GM23338 (cell line): ENCODE measurements around the gene NELL2. TPM values are rescaled to one million over a fixed set of nuclear protein-coding genes. Genes with fewer than 3 reads are reported as not detected.

Source experiments
- ATAC-seq: fragments of 200-7000 bp; cut with Tn5 transposase; 3 replicates; pipeline ENCODE4 v1.9.1; 2020
- DNase-seq: peaks from one replicate; pipeline ENCODE4 v3.0.0-alpha.2; 2015; ENCODE audit warnings: low spot score
- H2AFZ ChIP-seq: fragments of 200-600 bp; sonication (generic); 2 replicates; pipeline ENCODE4 v1.8.0; 2016; ENCODE audit warnings: antibody characterized with exemption, mild to moderate bottlenecking, moderate library complexity
- H3F3A ChIP-seq: fragments of 200-600 bp; sonication (generic); replicated peaks from 2 replicates; pipeline ENCODE4 v1.8.0; 2017; ENCODE audit warnings: antibody characterized with exemption, mixed run types, low read depth
- H3K27ac ChIP-seq: fragments of 200-600 bp; sonication (generic); 2 replicates; pipeline ENCODE4 v1.6.1; 2016; ENCODE audit warnings: low read depth
- H3K27me3 ChIP-seq: fragments of 200-600 bp; sonication (generic); 2 replicates; pipeline ENCODE4 v1.8.0; 2016; ENCODE audit warnings: mild to moderate bottlenecking, mixed run types, moderate library complexity; ENCODE audit not compliant: insufficient read depth
- H3K36me3 ChIP-seq: fragments of 200-600 bp; sonication (generic); 2 replicates; pipeline ENCODE4 v1.8.0; 2016; ENCODE audit warnings: mild to moderate bottlenecking; ENCODE audit not compliant: insufficient read depth
- H3K4me1 ChIP-seq: fragments of 200-600 bp; sonication (generic); 2 replicates; pipeline ENCODE4 v1.8.0; 2016; ENCODE audit warnings: mild to moderate bottlenecking, moderate library complexity; ENCODE audit not compliant: insufficient read depth
- H3K4me2 ChIP-seq: fragments of 200-600 bp; sonication (generic); 2 replicates; pipeline ENCODE4 v1.7.1; 2017; ENCODE audit warnings: mixed run types
- H3K4me3 ChIP-seq: fragments of 200-600 bp; sonication (generic); 2 replicates; pipeline ENCODE4 v1.6.1; 2016; ENCODE audit warnings: mixed run types
- H3K79me2 ChIP-seq: fragments of 200-600 bp; sonication (generic); replicated peaks from 2 replicates; pipeline ENCODE4 v1.8.0; 2017; ENCODE audit warnings: mild to moderate bottlenecking; ENCODE audit not compliant: insufficient read depth
- H3K9me2 ChIP-seq: fragments of 200-600 bp; sonication (generic); 2 replicates; pipeline ENCODE4 v1.8.0; 2017; ENCODE audit not compliant: insufficient read depth
- H4K20me1 ChIP-seq: fragments of 200-600 bp; sonication (generic); replicated peaks from 2 replicates; pipeline ENCODE4 v1.8.0; 2017; ENCODE audit warnings: mild to moderate bottlenecking; ENCODE audit not compliant: insufficient read depth
- H3K27ac Mint-ChIP-seq: 2 replicates; pipeline ENCODE4 v1.8.0; 2020; ENCODE audit warnings: inconsistent platforms, mild to moderate bottlenecking, moderate library complexity, mixed read lengths
- H3K27me3 Mint-ChIP-seq: 3 replicates; pipeline ENCODE4 v1.8.0; 2022; ENCODE audit warnings: low read depth, mild to moderate bottlenecking, moderate library complexity, mixed read lengths, inconsistent platforms; ENCODE audit not compliant: insufficient read depth, poor library complexity
- H3K36me3 Mint-ChIP-seq: 3 replicates; pipeline ENCODE4 v1.8.0; 2021; ENCODE audit warnings: low read depth, mild to moderate bottlenecking, inconsistent platforms, moderate library complexity, mixed read lengths
- H3K4me1 Mint-ChIP-seq: 3 replicates; pipeline ENCODE4 v1.8.0; 2020; ENCODE audit warnings: mild to moderate bottlenecking, inconsistent platforms, mixed read lengths
- H3K4me3 Mint-ChIP-seq: 3 replicates; pipeline ENCODE4 v1.8.0; 2021; ENCODE audit warnings: moderate library complexity, mild to moderate bottlenecking, inconsistent platforms, mixed read lengths
- H3K9me3 Mint-ChIP-seq: 3 replicates; pipeline ENCODE4 v1.8.0; 2020; ENCODE audit warnings: moderate library complexity, mild to moderate bottlenecking, inconsistent platforms, mixed read lengths
- CREB1 ChIP-seq: fragments of 250-450 bp; sonication (Bioruptor Pico); IDR thresholded peaks from 2 replicates; pipeline ENCODE4 v1.5.0; 2020; ENCODE audit warnings: low read depth, mild to moderate bottlenecking, moderate library complexity
- JUNB ChIP-seq: IDR thresholded peaks from one replicate; pipeline ENCODE4 v1.6.1; 2016; ENCODE audit warnings: antibody characterized with exemption; ENCODE audit not compliant: unreplicated experiment
- NANOG ChIP-seq: IDR thresholded peaks from 2 replicates; pipeline ENCODE4 v1.6.1; 2016; ENCODE audit warnings: antibody characterized with exemption, borderline replicate concordance
- POLR2AphosphoS5 ChIP-seq: IDR thresholded peaks from 2 replicates; pipeline ENCODE4 v1.6.1; 2016; ENCODE audit warnings: antibody characterized with exemption, low read depth
- STAT1 ChIP-seq: IDR thresholded peaks from one replicate; pipeline ENCODE4 v1.6.1; 2016; ENCODE audit warnings: antibody characterized with exemption; ENCODE audit not compliant: unreplicated experiment
- ZNF114 ChIP-seq: fragments of 250-450 bp; sonication (Bioruptor Pico); IDR thresholded peaks from 2 replicates; pipeline ENCODE4 v1.5.0; 2020; ENCODE audit warnings: mild to moderate bottlenecking, moderate library complexity
- ZNF331 ChIP-seq: fragments of 250-450 bp; sonication (Bioruptor Pico); IDR thresholded peaks from 2 replicates; pipeline ENCODE4 v1.5.0; 2020; ENCODE audit warnings: low read depth, mild to moderate bottlenecking, moderate library complexity
- polyA plus RNA-seq: library from polyadenylated mRNA; unstranded; fragments of >200 nt; fragmentation: Nextera tagmentation; extraction: Ambion mirVana; gene quantifications from 2 replicates; pipeline ENCODE4 v1.2.1, GENCODE V29; 2016
- total RNA-seq: library from RNA; depleted of rRNA; stranded (reverse); fragments of >200 nt; shearing (Covaris generic); gene quantifications from 2 replicates; pipeline ENCODE4 v1.2.3, GENCODE V29; 2014
- TF ChIP-seq, protein P1 (sequence below): fragments of 250-450 bp; sonication (Bioruptor Pico); IDR thresholded peaks from 2 replicates; pipeline ENCODE4 v1.5.0; 2020; ENCODE audit warnings: mild to moderate bottlenecking, moderate library complexity
- TF ChIP-seq, protein P2 (sequence below): IDR thresholded peaks from one replicate; pipeline ENCODE4 v1.6.1; 2018; ENCODE audit warnings: antibody characterized with exemption; ENCODE audit not compliant: unreplicated experiment
- TF ChIP-seq, protein P3 (sequence below): IDR thresholded peaks from 2 replicates; pipeline ENCODE4 v1.6.1; 2016; ENCODE audit warnings: antibody characterized with exemption
- TF ChIP-seq, protein P4 (sequence below), 2 experiments: fragments of 200-600 bp in 1 of 2; sonication (generic) in 1 of 2; conservative IDR thresholded peaks; 2 replicates each; pipeline versions ENCODE4 v1.5.1 to v1.6.1; 2016 to 2017; ENCODE audit warnings: antibody characterized with exemption in 2 of 2, low read depth in 2 of 2, mild to moderate bottlenecking in 2 of 2, moderate library complexity in 1 of 2

The NELL2 gene
- total and polyA plus RNA-seq, 2 experiments from 2014 or later: 25.1 to 99.5 TPM

DNA sequence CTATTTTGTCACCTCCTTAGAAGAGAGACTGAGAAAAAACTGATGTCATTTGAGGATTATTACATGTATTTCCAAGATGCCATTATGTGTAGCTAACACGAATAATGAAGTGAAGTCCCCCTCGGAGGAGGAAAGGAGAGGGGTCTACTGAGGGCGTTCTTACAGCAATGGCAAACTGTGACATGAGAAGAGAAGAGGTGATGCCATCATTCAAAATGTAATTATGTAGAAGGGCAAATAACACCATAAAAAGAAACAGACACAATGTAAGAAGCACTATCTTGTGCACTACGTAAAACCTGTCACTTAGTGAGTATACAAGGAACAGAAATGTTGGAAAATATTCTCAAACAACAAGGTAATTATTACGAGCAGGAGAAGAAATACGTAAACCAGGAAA is 126.5 kb downstream of the NELL2 start:
- DNase-seq (no peak), ATAC-seq (no peak)
- TF ChIP-seq, protein P1, sequence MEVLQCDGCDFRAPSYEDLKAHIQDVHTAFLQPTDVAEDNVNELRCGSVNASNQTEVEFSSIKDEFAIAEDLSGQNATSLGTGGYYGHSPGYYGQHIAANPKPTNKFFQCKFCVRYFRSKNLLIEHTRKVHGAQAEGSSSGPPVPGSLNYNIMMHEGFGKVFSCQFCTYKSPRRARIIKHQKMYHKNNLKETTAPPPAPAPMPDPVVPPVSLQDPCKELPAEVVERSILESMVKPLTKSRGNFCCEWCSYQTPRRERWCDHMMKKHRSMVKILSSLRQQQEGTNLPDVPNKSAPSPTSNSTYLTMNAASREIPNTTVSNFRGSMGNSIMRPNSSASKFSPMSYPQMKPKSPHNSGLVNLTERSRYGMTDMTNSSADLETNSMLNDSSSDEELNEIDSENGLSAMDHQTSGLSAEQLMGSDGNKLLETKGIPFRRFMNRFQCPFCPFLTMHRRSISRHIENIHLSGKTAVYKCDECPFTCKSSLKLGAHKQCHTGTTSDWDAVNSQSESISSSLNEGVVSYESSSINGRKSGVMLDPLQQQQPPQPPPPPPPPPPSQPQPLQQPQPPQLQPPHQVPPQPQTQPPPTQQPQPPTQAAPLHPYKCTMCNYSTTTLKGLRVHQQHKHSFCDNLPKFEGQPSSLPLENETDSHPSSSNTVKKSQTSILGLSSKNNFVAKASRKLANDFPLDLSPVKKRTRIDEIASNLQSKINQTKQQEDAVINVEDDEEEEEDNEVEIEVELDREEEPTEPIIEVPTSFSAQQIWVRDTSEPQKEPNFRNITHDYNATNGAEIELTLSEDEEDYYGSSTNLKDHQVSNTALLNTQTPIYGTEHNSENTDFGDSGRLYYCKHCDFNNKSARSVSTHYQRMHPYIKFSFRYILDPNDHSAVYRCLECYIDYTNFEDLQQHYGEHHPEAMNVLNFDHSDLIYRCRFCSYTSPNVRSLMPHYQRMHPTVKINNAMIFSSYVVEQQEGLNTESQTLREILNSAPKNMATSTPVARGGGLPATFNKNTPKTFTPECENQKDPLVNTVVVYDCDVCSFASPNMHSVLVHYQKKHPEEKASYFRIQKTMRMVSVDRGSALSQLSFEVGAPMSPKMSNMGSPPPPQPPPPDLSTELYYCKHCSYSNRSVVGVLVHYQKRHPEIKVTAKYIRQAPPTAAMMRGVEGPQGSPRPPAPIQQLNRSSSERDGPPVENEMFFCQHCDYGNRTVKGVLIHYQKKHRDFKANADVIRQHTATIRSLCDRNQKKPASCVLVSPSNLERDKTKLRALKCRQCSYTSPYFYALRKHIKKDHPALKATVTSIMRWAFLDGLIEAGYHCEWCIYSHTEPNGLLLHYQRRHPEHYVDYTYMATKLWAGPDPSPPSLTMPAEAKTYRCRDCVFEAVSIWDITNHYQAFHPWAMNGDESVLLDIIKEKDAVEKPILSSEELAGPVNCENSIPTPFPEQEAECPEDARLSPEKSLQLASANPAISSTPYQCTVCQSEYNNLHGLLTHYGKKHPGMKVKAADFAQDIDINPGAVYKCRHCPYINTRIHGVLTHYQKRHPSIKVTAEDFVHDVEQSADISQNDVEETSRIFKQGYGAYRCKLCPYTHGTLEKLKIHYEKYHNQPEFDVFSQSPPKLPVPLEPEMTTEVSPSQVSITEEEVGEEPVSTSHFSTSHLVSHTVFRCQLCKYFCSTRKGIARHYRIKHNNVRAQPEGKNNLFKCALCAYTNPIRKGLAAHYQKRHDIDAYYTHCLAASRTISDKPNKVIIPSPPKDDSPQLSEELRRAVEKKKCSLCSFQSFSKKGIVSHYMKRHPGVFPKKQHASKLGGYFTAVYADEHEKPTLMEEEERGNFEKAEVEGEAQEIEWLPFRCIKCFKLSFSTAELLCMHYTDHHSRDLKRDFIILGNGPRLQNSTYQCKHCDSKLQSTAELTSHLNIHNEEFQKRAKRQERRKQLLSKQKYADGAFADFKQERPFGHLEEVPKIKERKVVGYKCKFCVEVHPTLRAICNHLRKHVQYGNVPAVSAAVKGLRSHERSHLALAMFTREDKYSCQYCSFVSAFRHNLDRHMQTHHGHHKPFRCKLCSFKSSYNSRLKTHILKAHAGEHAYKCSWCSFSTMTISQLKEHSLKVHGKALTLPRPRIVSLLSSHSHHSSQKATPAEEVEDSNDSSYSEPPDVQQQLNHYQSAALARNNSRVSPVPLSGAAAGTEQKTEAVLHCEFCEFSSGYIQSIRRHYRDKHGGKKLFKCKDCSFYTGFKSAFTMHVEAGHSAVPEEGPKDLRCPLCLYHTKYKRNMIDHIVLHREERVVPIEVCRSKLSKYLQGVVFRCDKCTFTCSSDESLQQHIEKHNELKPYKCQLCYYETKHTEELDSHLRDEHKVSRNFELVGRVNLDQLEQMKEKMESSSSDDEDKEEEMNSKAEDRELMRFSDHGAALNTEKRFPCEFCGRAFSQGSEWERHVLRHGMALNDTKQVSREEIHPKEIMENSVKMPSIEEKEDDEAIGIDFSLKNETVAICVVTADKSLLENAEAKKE (CRISPR knock-in tag): no peak
- TF ChIP-seq JUNB (no peak), STAT1 (no peak), CREB1 (CRISPR knock-in tag) (no peak), POLR2AphosphoS5 (no peak), ZNF331 (no peak), ZNF114 (CRISPR knock-in tag) (no peak), NANOG (no peak)
- TF ChIP-seq, protein P2, sequence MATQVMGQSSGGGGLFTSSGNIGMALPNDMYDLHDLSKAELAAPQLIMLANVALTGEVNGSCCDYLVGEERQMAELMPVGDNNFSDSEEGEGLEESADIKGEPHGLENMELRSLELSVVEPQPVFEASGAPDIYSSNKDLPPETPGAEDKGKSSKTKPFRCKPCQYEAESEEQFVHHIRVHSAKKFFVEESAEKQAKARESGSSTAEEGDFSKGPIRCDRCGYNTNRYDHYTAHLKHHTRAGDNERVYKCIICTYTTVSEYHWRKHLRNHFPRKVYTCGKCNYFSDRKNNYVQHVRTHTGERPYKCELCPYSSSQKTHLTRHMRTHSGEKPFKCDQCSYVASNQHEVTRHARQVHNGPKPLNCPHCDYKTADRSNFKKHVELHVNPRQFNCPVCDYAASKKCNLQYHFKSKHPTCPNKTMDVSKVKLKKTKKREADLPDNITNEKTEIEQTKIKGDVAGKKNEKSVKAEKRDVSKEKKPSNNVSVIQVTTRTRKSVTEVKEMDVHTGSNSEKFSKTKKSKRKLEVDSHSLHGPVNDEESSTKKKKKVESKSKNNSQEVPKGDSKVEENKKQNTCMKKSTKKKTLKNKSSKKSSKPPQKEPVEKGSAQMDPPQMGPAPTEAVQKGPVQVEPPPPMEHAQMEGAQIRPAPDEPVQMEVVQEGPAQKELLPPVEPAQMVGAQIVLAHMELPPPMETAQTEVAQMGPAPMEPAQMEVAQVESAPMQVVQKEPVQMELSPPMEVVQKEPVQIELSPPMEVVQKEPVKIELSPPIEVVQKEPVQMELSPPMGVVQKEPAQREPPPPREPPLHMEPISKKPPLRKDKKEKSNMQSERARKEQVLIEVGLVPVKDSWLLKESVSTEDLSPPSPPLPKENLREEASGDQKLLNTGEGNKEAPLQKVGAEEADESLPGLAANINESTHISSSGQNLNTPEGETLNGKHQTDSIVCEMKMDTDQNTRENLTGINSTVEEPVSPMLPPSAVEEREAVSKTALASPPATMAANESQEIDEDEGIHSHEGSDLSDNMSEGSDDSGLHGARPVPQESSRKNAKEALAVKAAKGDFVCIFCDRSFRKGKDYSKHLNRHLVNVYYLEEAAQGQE: no peak
- TF ChIP-seq, protein P3, sequence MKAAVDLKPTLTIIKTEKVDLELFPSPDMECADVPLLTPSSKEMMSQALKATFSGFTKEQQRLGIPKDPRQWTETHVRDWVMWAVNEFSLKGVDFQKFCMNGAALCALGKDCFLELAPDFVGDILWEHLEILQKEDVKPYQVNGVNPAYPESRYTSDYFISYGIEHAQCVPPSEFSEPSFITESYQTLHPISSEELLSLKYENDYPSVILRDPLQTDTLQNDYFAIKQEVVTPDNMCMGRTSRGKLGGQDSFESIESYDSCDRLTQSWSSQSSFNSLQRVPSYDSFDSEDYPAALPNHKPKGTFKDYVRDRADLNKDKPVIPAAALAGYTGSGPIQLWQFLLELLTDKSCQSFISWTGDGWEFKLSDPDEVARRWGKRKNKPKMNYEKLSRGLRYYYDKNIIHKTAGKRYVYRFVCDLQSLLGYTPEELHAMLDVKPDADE: no peak
- TF ChIP-seq, protein P4, sequence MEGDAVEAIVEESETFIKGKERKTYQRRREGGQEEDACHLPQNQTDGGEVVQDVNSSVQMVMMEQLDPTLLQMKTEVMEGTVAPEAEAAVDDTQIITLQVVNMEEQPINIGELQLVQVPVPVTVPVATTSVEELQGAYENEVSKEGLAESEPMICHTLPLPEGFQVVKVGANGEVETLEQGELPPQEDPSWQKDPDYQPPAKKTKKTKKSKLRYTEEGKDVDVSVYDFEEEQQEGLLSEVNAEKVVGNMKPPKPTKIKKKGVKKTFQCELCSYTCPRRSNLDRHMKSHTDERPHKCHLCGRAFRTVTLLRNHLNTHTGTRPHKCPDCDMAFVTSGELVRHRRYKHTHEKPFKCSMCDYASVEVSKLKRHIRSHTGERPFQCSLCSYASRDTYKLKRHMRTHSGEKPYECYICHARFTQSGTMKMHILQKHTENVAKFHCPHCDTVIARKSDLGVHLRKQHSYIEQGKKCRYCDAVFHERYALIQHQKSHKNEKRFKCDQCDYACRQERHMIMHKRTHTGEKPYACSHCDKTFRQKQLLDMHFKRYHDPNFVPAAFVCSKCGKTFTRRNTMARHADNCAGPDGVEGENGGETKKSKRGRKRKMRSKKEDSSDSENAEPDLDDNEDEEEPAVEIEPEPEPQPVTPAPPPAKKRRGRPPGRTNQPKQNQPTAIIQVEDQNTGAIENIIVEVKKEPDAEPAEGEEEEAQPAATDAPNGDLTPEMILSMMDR (conservative IDR thresholded peaks at IDR 0.05; ENCODE audit: low read depth in 2 of 2): no peak
- Mint-ChIP-seq H3K4me1 (no peaks in the 10 kb centered on the region), H3K4me3 (no peak overlapping the region), H3K36me3 (peaks cover 13% of the 10 kb centered on the region; the same call in 2 of the 3 replicates), H3K27ac (no peak overlapping the region), H3K9me3 (peaks cover 9% of the 10 kb centered on the region; the same call in 2 of the 3 replicates), H3K27me3 (peaks cover 3% of the 10 kb centered on the region)
- no peak overlapping the region for H3K27ac ChIP-seq
- no peak overlapping the region for H3K4me3 ChIP-seq
- no peaks in the 10 kb centered on the region for H3F3A ChIP-seq
- peaks cover 11% of the 10 kb centered on the region; the same call in 1 of the 2 replicates for H3K79me2 ChIP-seq
- no peaks in the 10 kb centered on the region for H3K4me1 ChIP-seq
- no peak overlapping the region for H3K4me2 ChIP-seq
- H2AFZ ChIP-seq: no peak overlapping the region
- H3K27me3 ChIP-seq: no peaks in the 10 kb centered on the region
- no peaks in the 10 kb centered on the region for H3K9me2 ChIP-seq
- no peaks in the 10 kb centered on the region for H4K20me1 ChIP-seq
- H3K36me3 ChIP-seq: peaks cover 4% of the 10 kb centered on the region; the same call in 1 of the 2 replicates
